Ectodermal cell (in vitro differentiated cells): ENCODE data around the gene OR4D1.

Experiments
- H3K27ac ChIP-seq: 2 replicates; pipeline ENCODE4 v1.7.0; 2013; ENCODE audit warnings: mild to moderate bottlenecking, low read depth, low read length; ENCODE audit not compliant: insufficient read depth, poor library complexity, severe bottlenecking
- H3K27me3 ChIP-seq: 2 replicates; pipeline ENCODE4 v1.7.0; 2013; ENCODE audit warnings: mild to moderate bottlenecking, low read length; ENCODE audit not compliant: insufficient read depth, control insufficient read depth, poor library complexity, severe bottlenecking
- H3K36me3 ChIP-seq: one replicate; pipeline ENCODE4 v1.7.0; 2013; ENCODE audit warnings: low read length; ENCODE audit not compliant: control insufficient read depth, insufficient read depth
- H3K4me1 ChIP-seq: one replicate; pipeline ENCODE4 v1.7.0; 2013; ENCODE audit warnings: low read length; ENCODE audit not compliant: control insufficient read depth, insufficient read depth
- H3K4me3 ChIP-seq: 2 replicates; pipeline ENCODE4 v1.7.0; 2013; ENCODE audit warnings: low read depth, low read length, control low read depth; ENCODE audit not compliant: insufficient read depth
- H3K9me3 ChIP-seq: 2 replicates; pipeline ENCODE4 v1.7.0; 2013; ENCODE audit warnings: mild to moderate bottlenecking, low read length, moderate library complexity; ENCODE audit not compliant: control insufficient read depth
- WGBS, 2 experiments: methylation state at CpG; one replicate each; pipeline ENCODE4 v1.1.7; 2013; ENCODE audit warnings: missing lambda C conversion rate in 2 of 2; 5-methylcytosine and 5-hydroxymethylcytosine counted together

The OR4D1 gene

GRCh38 chr17:58189436-58190146, 41.4 kb downstream of the OR4D1 start:
- Histone ChIP-seq H3K27me3 (no peaks in the 10 kb centered on the region), H3K27ac (no peak overlapping the region), H3K36me3 (no peaks in the 10 kb centered on the region), H3K4me1 (no peaks in the 10 kb centered on the region), H3K4me3 (no peak overlapping the region), H3K9me3 (no peaks in the 10 kb centered on the region)
- 86 to 88% methylated on average over 11 of the region's 11 CpGs for WGBS, 2 experiments

- H3K4me3 ChIP-seq: no peak overlapping the region
- no peaks in the 10 kb centered on the region for H3K27me3 ChIP-seq
- no peaks in the 10 kb centered on the region for H3K36me3 ChIP-seq
- WGBS, 2 experiments: 75 to 76% methylated on average over 14 of the region's 14 CpGs
- H3K27ac ChIP-seq: no peak overlapping the region
- H3K9me3 ChIP-seq: no peaks in the 10 kb centered on the region
- no peaks in the 10 kb centered on the region for H3K4me1 ChIP-seq
These were observed 43.2 kb downstream of the OR4D1 start for GRCh38 chr17:58191241-58191896.

GRCh38 chr17:58192612-58193011, 44.4 kb downstream of the OR4D1 start, which contains the start of gene EPX:
TSS of gene EPX (plus strand) at chr17:58192726. CDS start at chr17:58192847, 121 bp downstream.
- no peaks in the 10 kb centered on the region for H3K4me1 ChIP-seq
- no peak within 1 kb of the TSS for H3K4me3 ChIP-seq
- H3K27me3 ChIP-seq: no peaks in the 10 kb centered on the region
- 57 to 65% methylated on average over 6 of the region's 6 CpGs for WGBS, 2 experiments
- H3K27ac ChIP-seq: no peak within 1 kb of the TSS
- H3K36me3 ChIP-seq: no peaks in the 10 kb centered on the region
- no peaks in the 10 kb centered on the region for H3K9me3 ChIP-seq

- H3K27me3 ChIP-seq: no peaks in the 10 kb centered on the region
- H3K4me3 ChIP-seq: no peak overlapping the region
- no peak overlapping the region for H3K27ac ChIP-seq
- no peaks in the 10 kb centered on the region for H3K9me3 ChIP-seq
- H3K4me1 ChIP-seq: no peaks in the 10 kb centered on the region
- 89 to 90% methylated on average over 18 of the region's 18 CpGs for WGBS, 2 experiments
- H3K36me3 ChIP-seq: no peaks in the 10 kb centered on the region
These were observed 45.6 kb downstream of the OR4D1 start for GRCh38 chr17:58193641-58194255.

- H3K4me1 ChIP-seq: no peaks in the 10 kb centered on the region
- H3K27me3 ChIP-seq: no peaks in the 10 kb centered on the region
- H3K36me3 ChIP-seq: no peaks in the 10 kb centered on the region
- no peaks in the 10 kb centered on the region for H3K9me3 ChIP-seq
- H3K27ac ChIP-seq: no peak overlapping the region
- H3K4me3 ChIP-seq: no peak overlapping the region
- 79 to 82% methylated on average over 4 to 5 of the region's 5 CpGs for WGBS, 2 experiments
These were observed 47.4 kb downstream of the OR4D1 start for GRCh38 chr17:58195518-58196123.

- no peaks in the 10 kb centered on the region for H3K4me1 ChIP-seq
- no peak overlapping the region for H3K4me3 ChIP-seq
- H3K9me3 ChIP-seq: no peaks in the 10 kb centered on the region
- H3K27me3 ChIP-seq: no peaks in the 10 kb centered on the region
- H3K27ac ChIP-seq: no peak overlapping the region
- H3K36me3 ChIP-seq: no peaks in the 10 kb centered on the region
- 91 to 94% methylated on average over 7 of the region's 7 CpGs for WGBS, 2 experiments
These were observed 48.4 kb downstream of the OR4D1 start for GRCh38 chr17:58196610-58197009.

GRCh38 chr17:58200024-58200633, 51.9 kb downstream of the OR4D1 start:
- no peaks in the 10 kb centered on the region for H3K9me3 ChIP-seq
- 63 to 67% methylated on average over 14 of the region's 14 CpGs for WGBS, 2 experiments
- no peaks in the 10 kb centered on the region for H3K4me1 ChIP-seq
- no peaks in the 10 kb centered on the region for H3K27me3 ChIP-seq
- no peak overlapping the region for H3K27ac ChIP-seq
- no peaks in the 10 kb centered on the region for H3K36me3 ChIP-seq
- H3K4me3 ChIP-seq: no peak overlapping the region

GRCh38 chr17:58202859-58203258, 54.7 kb downstream of the OR4D1 start:
- H3K27me3 ChIP-seq: no peaks in the 10 kb centered on the region
- no peaks in the 10 kb centered on the region for H3K9me3 ChIP-seq
- no peak overlapping the region for H3K4me3 ChIP-seq
- no peaks in the 10 kb centered on the region for H3K4me1 ChIP-seq
- 89 to 92% methylated on average over 7 of the region's 7 CpGs for whole genome bisulfite sequencing, 2 experiments
- H3K36me3 ChIP-seq: no peaks in the 10 kb centered on the region
- H3K27ac ChIP-seq: no peak overlapping the region

GRCh38 chr17:58204796-58205195, 56.6 kb downstream of the OR4D1 start:
- no peaks in the 10 kb centered on the region for H3K4me1 ChIP-seq
- no peak overlapping the region for H3K4me3 ChIP-seq
- H3K27ac ChIP-seq: no peak overlapping the region
- WGBS, 2 experiments: 90 to 97% methylated on average over 5 of the region's 5 CpGs
- peaks cover 5% of the 10 kb centered on the region for H3K36me3 ChIP-seq
- H3K9me3 ChIP-seq: no peaks in the 10 kb centered on the region
- no peaks in the 10 kb centered on the region for H3K27me3 ChIP-seq

- H3K27ac ChIP-seq: no peak overlapping the region
- WGBS, 2 experiments: 92 to 94% methylated on average over 11 of the region's 11 CpGs
- H3K4me1 ChIP-seq: no peaks in the 10 kb centered on the region
- no peaks in the 10 kb centered on the region for H3K27me3 ChIP-seq
- no peaks in the 10 kb centered on the region for H3K9me3 ChIP-seq
- H3K36me3 ChIP-seq: peaks cover 11% of the 10 kb centered on the region
- H3K4me3 ChIP-seq: no peak overlapping the region
These were observed 57.8 kb downstream of the OR4D1 start for GRCh38 chr17:58205936-58206335.
